ENCODE measurements around the gene BDKRB2.

BDKRB2 gene

GRCh38 chr14:96167224-96168148 lies 37.2 kb upstream of the BDKRB2 start:
- TF ChIP-seq CTCF (IDR thresholded peaks at IDR 0.05; ENCODE audit: extremely low read depth, missing control alignments), result no peak
- DNase-seq (ENCODE audit: low spot score), result no peak

GRCh38 chr14:96168581-96168980 lies 36.1 kb upstream of the BDKRB2 start:
- no peak for TF ChIP-seq CTCF (IDR thresholded peaks at IDR 0.05; ENCODE audit: extremely low read depth, missing control alignments)
- DNase-seq (ENCODE audit: low spot score), result no peak

DNA sequence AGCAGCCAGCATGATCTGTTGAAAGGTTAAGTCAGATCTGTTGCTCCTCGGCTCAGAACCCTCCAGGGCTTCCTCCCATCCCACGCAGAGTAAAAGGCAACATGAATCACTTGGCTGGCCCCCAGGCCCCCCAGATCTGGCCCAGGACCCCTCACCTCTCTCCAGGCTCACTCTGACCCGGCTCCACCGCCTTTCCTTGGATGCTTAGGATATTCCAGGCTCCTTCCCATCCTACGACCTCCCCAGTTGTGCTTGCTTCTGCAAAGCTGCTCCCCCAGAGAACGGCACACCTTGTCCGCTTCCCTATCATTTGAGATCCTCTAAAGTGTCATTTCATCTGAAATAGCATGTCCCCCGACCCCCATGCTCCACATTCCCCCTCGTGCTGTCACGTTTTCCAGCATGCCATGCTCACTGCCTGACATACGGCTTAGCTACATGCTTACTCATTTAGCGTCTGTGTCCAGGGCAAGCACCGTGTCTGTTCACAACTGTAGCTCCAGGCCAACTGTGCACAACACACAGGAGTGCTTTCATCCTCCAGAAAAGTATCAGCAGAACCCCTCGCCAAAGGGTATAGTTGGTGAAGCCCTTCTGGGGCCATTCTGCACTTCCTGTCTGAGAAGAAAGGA lies 33.6 kb upstream of the BDKRB2 start:
- no peak for TF ChIP-seq CTCF (IDR thresholded peaks at IDR 0.05; ENCODE audit: extremely low read depth, missing control alignments)
- DNase-seq (ENCODE audit: low spot score), result no peak

GRCh38 chr14:96173636-96174475 lies 30.8 kb upstream of the BDKRB2 start:
- no peak for DNase-seq (ENCODE audit: low spot score)
- TF ChIP-seq CTCF (IDR thresholded peaks at IDR 0.05; ENCODE audit: extremely low read depth, missing control alignments), result no peak

GRCh38 chr14:96176275-96176674 lies 28.4 kb upstream of the BDKRB2 start:
- DNase-seq (ENCODE audit: low spot score), result no peak

DNA sequence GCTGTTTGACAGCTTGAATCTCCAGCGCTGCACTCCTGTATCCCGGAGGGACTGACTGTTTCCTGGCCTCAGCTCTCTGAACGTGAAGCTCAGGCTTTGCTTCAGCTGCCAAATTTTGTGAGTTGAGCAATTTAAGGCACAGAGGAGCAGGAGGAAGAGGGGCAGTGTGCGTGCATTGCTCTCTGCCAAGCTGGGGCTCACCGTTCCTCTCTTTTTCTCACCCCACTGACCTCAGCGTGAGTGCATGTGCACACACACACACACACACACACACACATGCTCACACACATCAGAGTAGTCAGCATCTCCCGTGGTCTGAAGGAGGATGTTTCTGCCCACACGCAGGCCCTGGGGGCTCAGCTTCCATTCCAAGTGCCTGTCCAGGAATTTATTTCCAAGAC lies 27.8 kb upstream of the BDKRB2 start:
- no peak for TF ChIP-seq CTCF (IDR thresholded peaks at IDR 0.05; ENCODE audit: extremely low read depth, missing control alignments)
- no peak for DNase-seq (ENCODE audit: low spot score)

More at GRCh38 chr14:96176275-96176674, 28.4 kb upstream of the BDKRB2 start:
- TF ChIP-seq CTCF (IDR thresholded peaks at IDR 0.05; ENCODE audit: extremely low read depth, missing control alignments), result no peak

All from GM20000 (cell line).